ENCODE data around the gene MBTPS1.

DNA sequence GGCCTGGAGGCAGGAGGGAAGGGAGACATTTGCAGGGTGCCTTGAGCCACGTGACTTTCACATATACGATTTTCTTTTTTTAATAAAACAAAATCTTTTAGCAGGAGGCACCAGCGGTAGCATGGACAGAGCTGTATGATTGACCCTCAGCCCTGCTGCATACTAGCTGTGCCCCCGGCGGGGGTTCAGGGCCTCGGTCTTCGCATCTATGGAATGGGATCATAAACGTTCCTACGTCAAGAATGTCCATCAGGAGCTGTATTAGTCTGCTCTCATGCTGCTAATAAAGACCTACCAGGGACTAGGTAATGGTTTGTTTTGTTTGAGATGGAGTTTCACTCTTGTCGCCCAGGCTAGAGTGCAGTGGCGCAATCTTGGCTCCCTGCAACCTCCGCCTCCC lies 101.3 kb downstream of the MBTPS1 start:
- TF ChIP-seq CTCF (IDR thresholded peaks at IDR 0.05; ENCODE audit: insufficient read depth, low read depth, low read length) (no peak), EZH2 (IDR thresholded peaks at IDR 0.05; ENCODE audit: insufficient read depth, low read length) (no peak)
